Small intestine (tissue), 7 donors: ENCODE results near the gene CCDC71L. TPM values are rescaled to one million over a fixed set of nuclear protein-coding genes. Genes with fewer than 3 reads are reported as not detected.

Experiments
- DNase-seq, 2 donors: peaks; one replicate each; pipeline versions ENCODE4 v3.0.0 to v3.0.0-alpha.2; 2013
- FAIRE-seq: peaks from 2 replicates; lab custom pipeline; 2012; peaks lifted over from hg19 to GRCh38; lab: Jason Lieb, UNC
- H3K27ac ChIP-seq, 3 donors: one replicate each; pipeline ENCODE4 v1.5.1; 2013; ENCODE audit warnings: low read length in 2 of 3, mild to moderate bottlenecking in 2 of 3, control low read depth in 1 of 3, inconsistent platforms in 1 of 3, low read depth in 1 of 3, moderate library complexity in 1 of 3
- H3K27me3 ChIP-seq, 3 donors: one replicate each; pipeline ENCODE4 v1.6.1; 2013; ENCODE audit warnings: low read length in 3 of 3, inconsistent platforms in 1 of 3; ENCODE audit not compliant: control insufficient read depth in 3 of 3, insufficient read depth in 3 of 3
- H3K36me3 ChIP-seq, 3 donors: one replicate each; pipeline ENCODE4 v1.6.1; 2013; ENCODE audit warnings: low read length in 3 of 3, inconsistent platforms in 1 of 3, low read depth in 1 of 3, mild to moderate bottlenecking in 1 of 3, moderate library complexity in 1 of 3; ENCODE audit not compliant: control insufficient read depth in 3 of 3, insufficient read depth in 2 of 3
- H3K4me1 ChIP-seq, 3 donors: one replicate each; pipeline ENCODE4 v1.6.1; 2013; ENCODE audit warnings: low read length in 2 of 3, inconsistent platforms in 1 of 3, low read depth in 1 of 3, mild to moderate bottlenecking in 1 of 3, moderate library complexity in 1 of 3; ENCODE audit not compliant: control insufficient read depth in 3 of 3, insufficient read depth in 2 of 3
- H3K4me3 ChIP-seq, 3 donors: one replicate each; pipeline ENCODE4 v1.5.1; 2013; ENCODE audit warnings: low read length in 3 of 3, control low read depth in 1 of 3, inconsistent platforms in 1 of 3, low read depth in 1 of 3, mild to moderate bottlenecking in 1 of 3, moderate library complexity in 1 of 3
- H3K9me3 ChIP-seq, 2 donors: one replicate each; pipeline ENCODE4 v1.6.1; 2013; ENCODE audit warnings: low read depth in 1 of 2, low read length in 1 of 2; ENCODE audit not compliant: control insufficient read depth in 2 of 2, insufficient read depth in 1 of 2
- WGBS, 3 donors: extraction: QIAGEN DNeasy Blood & Tissue Kit; methylation state at CpG; one replicate each; pipeline ENCODE4 v1.1.7; 2013; 5-methylcytosine and 5-hydroxymethylcytosine counted together
- polyA plus RNA-seq, 4 donors: library from polyadenylated mRNA; stranded (reverse) in 3 of 4; unstranded in 1 of 4; fragments of 200-250 nt in 3 of 4; fragments of 120-200 nt in 1 of 4; gene quantifications; one replicate each; pipeline versions ENCODE4 v1.2.1 to v1.2.3, GENCODE V29; 2013
- donor health status: healthy with polysubstance abuse.
- donor health status: control.
- donor health status: control.
- donor health status: Bipolar disorder and iron deficiency.
- donor health status: healthy.

CCDC71L gene
- polyA plus RNA-seq, 4 donors, result 5.1 to 15.0 (median 12.2) TPM

GRCh38 chr7:106668861-106669524 is 8.0 kb upstream of the CCDC71L start:
- H3K27me3 ChIP-seq, result no peaks in the 10 kb centered on the region
- FAIRE-seq (no peak), DNase-seq (no peak)
- 90 to 94% (median 91%) methylated on average over 6 of the region's 6 CpGs for WGBS, 3 donors
- H3K36me3 ChIP-seq, result no peaks in the 10 kb centered on the region
- no peak overlapping the region for H3K27ac ChIP-seq
- H3K9me3 ChIP-seq, result peaks cover 0 to 2% of the 10 kb centered on the region in 2 donors
- H3K4me3 ChIP-seq, result no peak overlapping the region
- H3K4me1 ChIP-seq, result no peaks in the 10 kb centered on the region

DNA sequence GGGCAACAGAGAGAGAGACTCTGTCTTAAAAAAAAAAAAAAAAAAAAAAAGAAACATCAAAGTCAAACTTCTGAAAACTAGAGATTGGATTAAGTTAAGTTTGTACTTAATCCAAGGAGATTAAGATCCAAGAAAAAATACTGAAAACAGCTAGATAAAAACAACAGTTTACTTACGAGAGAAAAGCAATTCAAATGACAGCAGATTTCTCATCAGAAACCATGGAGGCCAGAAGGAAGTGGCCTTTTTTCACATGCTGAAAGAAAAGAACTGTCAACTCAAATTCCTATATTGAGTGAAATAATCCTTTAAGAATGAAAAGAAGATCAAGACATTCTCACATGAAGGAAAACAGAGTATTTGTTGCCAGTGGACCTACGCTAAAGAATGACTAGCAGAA is 5.4 kb upstream of the CCDC71L start:
- Histone ChIP-seq H3K27me3 (no peaks in the 10 kb centered on the region), H3K9me3 (peaks cover 0 to 4% of the 10 kb centered on the region in 2 donors), H3K27ac (no peak overlapping the region), H3K4me3 (no peak overlapping the region), H3K4me1 (no peaks in the 10 kb centered on the region), H3K36me3 (no peaks in the 10 kb centered on the region)
- DNase-seq (no peak), FAIRE-seq (no peak)
- 88 to 90% (median 88%) methylated on average over 2 of the region's 2 CpGs for WGBS, 3 donors

GRCh38 chr7:106664343-106664742 is 3.4 kb upstream of the CCDC71L start:
- H3K27ac ChIP-seq, result no peak overlapping the region
- no peaks in the 10 kb centered on the region for H3K4me1 ChIP-seq
- FAIRE-seq (no peak), DNase-seq (no peak)
- peaks cover 0 to 6% of the 10 kb centered on the region in 2 donors for H3K9me3 ChIP-seq
- no peak overlapping the region for H3K4me3 ChIP-seq
- WGBS, 3 donors, result 72 to 81% (median 74%) methylated on average over 3 of the region's 3 CpGs
- H3K27me3 ChIP-seq, result no peaks in the 10 kb centered on the region
- no peaks in the 10 kb centered on the region for H3K36me3 ChIP-seq

DNA sequence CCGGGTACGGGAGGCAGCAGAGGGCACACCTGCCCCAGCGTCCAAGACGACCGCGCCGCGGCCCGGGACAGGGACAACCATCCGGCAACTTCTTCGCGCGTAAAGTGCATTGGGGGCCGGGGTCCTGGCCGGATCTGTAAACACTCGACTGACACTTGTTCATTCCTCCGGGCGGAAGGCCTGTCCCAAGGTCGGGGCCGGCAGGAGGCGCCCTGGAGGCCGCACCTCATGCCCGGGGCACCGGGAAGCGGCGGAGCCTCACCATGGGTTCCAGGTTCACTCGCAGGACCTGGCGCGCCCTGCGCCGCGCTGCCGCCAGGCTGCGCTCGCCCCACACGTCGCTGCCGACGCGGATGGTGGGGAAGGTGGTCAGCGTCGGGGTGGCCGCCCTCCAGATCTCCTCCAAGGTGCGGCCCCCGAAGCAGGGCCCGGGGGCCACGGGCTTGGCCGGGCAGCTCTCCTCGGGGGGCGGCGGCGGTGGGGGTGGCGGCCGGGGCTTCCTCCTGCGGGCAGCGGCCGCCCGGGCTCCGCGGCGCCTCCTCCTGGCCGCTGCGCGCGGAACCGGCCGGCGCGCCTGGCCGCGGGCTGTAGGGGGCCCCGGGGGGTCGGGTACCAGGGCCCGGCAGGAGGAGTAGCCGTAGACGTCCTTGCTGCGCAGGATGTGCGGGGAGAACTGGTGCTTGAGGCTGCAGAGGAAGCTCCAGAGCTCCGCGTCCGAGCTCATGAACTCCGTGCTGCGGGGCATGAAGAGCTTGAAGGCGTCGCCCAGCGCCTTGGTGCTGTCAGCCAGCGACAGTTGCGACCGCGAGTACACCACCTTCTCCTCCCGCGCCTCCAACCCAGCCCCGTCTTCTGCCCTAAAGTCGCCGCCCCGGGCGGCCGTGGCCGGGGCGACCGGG is 746 bp downstream of the CCDC71L start:
- H3K4me3 ChIP-seq, result peak overlapping the region; percentile 64 to 95 (median 78)
- H3K27me3 ChIP-seq, result no peaks in the 10 kb centered on the region
- H3K27ac ChIP-seq, result peak overlapping the region; percentile 84 to 98 (median 97)
- peaks cover 0 to 6% of the 10 kb centered on the region in 2 donors for H3K9me3 ChIP-seq
- H3K4me1 ChIP-seq, result peaks cover 2 to 7% (median 4%) of the 10 kb centered on the region in 3 donors
- WGBS, 3 donors, result 0% methylated on average over 56 to 101 of the region's 101 CpGs
- peak; percentile 80 to 93 for DNase-seq
- no peaks in the 10 kb centered on the region for H3K36me3 ChIP-seq
- no peak for FAIRE-seq

DNA sequence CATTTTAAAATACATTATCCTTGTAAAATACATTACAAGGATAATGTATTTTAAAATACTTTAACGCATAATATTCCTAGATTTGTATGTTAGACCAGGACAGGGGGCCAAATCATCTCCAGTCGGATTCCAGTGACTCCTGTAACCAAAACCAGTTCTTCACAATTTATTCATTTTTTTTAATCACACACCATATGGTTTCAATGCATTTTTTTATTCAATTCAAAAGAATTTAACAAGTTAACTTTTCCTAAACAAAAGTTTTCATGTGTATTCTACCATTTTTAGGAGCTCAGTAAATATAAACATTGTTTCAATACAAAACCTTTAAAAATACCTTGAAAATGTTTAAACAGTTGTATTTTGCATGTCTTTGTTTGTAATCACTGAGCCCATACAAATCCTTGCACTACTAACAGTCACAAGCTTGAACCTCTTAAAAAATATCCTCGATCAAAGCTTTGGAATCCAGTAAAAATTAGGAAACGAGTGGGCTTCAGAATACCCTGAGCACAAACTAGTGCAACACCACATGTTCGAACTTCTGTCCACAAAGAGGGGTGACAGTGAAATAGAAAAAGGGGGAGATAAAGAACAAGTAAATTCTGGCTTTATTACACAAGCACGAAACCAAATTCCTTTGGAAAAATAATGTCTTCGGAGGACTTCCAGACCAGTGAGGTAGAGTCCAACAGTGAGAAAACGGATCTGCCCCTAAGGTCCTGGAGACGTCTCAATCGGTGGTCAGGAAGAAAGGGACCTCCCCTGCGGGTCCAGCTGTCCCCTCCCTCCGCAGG is 1.6 kb downstream of the CCDC71L start:
- Histone ChIP-seq H3K36me3 (no peaks in the 10 kb centered on the region), H3K9me3 (peaks cover 0 to 4% of the 10 kb centered on the region in 2 donors), H3K4me3 (peak overlapping the region; percentile 64 to 95 (median 78)), H3K4me1 (peaks cover 2 to 7% (median 4%) of the 10 kb centered on the region in 3 donors), H3K27ac (peak overlapping the region; percentile 78 to 97 (median 87)), H3K27me3 (no peaks in the 10 kb centered on the region)
- DNase-seq (no peak), FAIRE-seq (peak; percentile 41)
- 9 to 15% (median 9%) methylated on average over 12 of the region's 12 CpGs for WGBS, 3 donors

- Histone ChIP-seq H3K27me3 (no peaks in the 10 kb centered on the region), H3K27ac (no peak overlapping the region), H3K36me3 (no peaks in the 10 kb centered on the region), H3K4me3 (peak overlapping the region in 1 of 3 donors; percentile 64), H3K9me3 (peaks cover 0 to 4% of the 10 kb centered on the region in 2 donors), H3K4me1 (peaks cover 2 to 9% (median 4%) of the 10 kb centered on the region in 3 donors)
- DNase-seq (no peak), FAIRE-seq (no peak)
- WGBS, 3 donors, result 80 to 88% (median 82%) methylated on average over 6 of the region's 6 CpGs
Measured at GRCh38 chr7:106658316-106659165, 2.4 kb downstream of the CCDC71L start.

- Histone ChIP-seq H3K9me3 (peaks cover 0 to 4% of the 10 kb centered on the region in 2 donors), H3K4me1 (peaks cover 2 to 9% (median 4%) of the 10 kb centered on the region in 3 donors), H3K4me3 (no peak overlapping the region), H3K27ac (no peak overlapping the region), H3K27me3 (no peaks in the 10 kb centered on the region), H3K36me3 (no peaks in the 10 kb centered on the region)
- DNase-seq (peak; percentile 10 to 51), FAIRE-seq (no peak)
- WGBS, 3 donors, result 49 to 61% (median 53%) methylated on average over 5 of the region's 5 CpGs
Measured at GRCh38 chr7:106657085-106657991, 3.6 kb downstream of the CCDC71L start.
